ENCODE data around the gene TP63. TPM values are rescaled to one million over a fixed set of nuclear protein-coding genes. Genes with fewer than 3 reads are reported as not detected.

TP63 gene
- total RNA-seq, 2 experiments from 2014 or later = 0.17 to 0.35 TPM

DNA sequence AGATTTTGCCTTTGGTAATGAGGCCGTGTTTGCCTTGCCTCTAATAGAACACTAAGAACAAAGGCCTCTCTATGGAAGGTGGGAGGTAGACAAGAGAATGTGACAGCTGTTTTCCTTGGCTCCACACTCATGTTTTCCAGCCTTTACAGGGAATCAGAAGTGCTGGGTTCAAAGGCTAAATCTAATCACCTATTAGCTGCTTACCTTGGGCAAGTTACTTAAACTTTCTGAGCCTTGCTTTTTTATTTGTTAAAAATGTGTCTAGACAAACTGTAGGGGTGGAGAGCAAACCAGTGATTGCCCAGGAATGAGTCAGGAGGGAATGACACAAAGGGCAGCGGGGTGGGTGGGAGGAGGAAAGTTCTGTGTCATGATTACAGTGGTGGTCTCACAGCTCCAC, 310.5 kb downstream of the TP63 start:
- no peak for DNase-seq
- no peaks in the 10 kb centered on the region for H3K4me1 Mint-ChIP-seq
- no peaks in the 10 kb centered on the region for H3K36me3 Mint-ChIP-seq (ENCODE audit: low read depth)
- CTCF ChIA-PET = no interaction called here
- H3K9me3 Mint-ChIP-seq = no peaks in the 10 kb centered on the region
- POLR2A ChIA-PET = no interaction called here
- H3K27ac Mint-ChIP-seq = no peak overlapping the region
- H3K4me3 Mint-ChIP-seq = no peak overlapping the region
- no peaks in the 10 kb centered on the region for H3K27me3 Mint-ChIP-seq

DNA sequence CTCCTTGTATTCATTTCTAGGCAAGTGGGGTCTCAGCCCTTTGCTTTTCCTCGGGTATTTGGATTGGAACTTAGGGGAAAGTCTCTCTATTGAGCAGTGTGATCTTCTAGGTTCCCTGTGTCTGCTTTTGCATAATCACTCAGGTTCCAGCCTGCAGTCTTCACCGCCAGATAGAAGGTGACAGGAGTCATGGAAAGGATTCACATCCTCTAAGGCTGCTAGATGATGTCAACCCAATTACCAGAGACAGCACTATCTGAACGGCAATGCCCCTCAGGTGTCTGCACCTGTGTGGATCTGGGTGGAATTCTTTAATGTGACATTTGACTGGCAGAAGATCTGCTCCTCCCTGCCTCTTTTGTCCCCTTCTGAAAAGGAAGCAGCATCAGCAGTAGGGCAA, 311.8 kb downstream of the TP63 start:
- no peaks in the 10 kb centered on the region for H3K36me3 Mint-ChIP-seq (ENCODE audit: low read depth)
- peaks cover 2% of the 10 kb centered on the region for H3K4me1 Mint-ChIP-seq
- H3K9me3 Mint-ChIP-seq = no peaks in the 10 kb centered on the region
- no peak overlapping the region for H3K4me3 Mint-ChIP-seq
- ChIA-PET POLR2A (no interaction called here), CTCF (no interaction called here)
- no peak overlapping the region for H3K27ac Mint-ChIP-seq
- DNase-seq = no peak
- no peaks in the 10 kb centered on the region for H3K27me3 Mint-ChIP-seq

DNA sequence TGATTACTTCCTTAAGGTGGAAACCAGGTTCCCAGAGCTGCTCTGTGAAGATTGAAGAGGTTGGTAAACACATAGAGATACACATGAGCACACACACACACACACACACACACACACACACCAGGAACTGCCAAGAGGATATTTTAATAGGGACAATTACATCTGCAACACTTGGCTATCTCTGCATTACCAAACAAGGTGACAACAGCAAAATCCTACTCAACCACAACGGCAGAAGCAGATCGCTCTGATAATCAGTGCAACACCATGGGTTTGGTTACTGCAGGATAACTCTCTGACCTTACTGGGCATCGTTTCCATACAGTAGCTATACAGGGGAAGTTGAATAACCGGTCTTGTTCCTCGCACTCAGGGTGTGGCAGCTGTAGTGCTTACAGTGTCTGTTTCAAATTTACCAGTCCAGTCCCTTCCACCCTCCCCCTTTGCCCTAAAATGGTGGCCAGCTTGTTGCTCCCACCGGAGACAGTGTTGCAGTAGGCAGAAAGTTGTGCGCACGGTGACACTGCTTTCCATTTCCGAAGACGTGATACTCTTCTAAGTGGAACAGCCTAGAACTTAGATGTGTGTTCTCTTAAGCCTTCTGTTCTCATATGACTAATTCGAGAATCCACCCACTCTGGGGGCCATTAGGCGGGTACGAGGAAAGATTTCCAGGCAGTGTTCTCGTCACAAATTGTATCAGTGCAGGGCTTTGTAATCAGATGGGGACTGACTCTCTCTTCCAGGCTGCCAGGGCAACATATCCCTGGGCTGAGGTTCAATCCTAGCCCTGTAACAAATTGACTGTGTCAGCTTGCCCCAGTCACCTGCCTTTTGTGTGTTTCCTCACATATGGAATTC, 313.3 kb downstream of the TP63 start:
- no peaks in the 10 kb centered on the region for H3K9me3 Mint-ChIP-seq
- ChIA-PET CTCF (interaction anchor here (0.9 kb wide), 1 partner anchor 17 kb away, joined by 3 read pairs; no protein-coding TSS in a partner anchor), POLR2A (no interaction called here)
- H3K36me3 Mint-ChIP-seq (ENCODE audit: low read depth) = no peaks in the 10 kb centered on the region
- H3K4me1 Mint-ChIP-seq = peaks cover 9% of the 10 kb centered on the region
- H3K27ac Mint-ChIP-seq = no peak overlapping the region
- no peaks in the 10 kb centered on the region for H3K27me3 Mint-ChIP-seq
- DNase-seq = no peak
- no peak overlapping the region for H3K4me3 Mint-ChIP-seq

DNA sequence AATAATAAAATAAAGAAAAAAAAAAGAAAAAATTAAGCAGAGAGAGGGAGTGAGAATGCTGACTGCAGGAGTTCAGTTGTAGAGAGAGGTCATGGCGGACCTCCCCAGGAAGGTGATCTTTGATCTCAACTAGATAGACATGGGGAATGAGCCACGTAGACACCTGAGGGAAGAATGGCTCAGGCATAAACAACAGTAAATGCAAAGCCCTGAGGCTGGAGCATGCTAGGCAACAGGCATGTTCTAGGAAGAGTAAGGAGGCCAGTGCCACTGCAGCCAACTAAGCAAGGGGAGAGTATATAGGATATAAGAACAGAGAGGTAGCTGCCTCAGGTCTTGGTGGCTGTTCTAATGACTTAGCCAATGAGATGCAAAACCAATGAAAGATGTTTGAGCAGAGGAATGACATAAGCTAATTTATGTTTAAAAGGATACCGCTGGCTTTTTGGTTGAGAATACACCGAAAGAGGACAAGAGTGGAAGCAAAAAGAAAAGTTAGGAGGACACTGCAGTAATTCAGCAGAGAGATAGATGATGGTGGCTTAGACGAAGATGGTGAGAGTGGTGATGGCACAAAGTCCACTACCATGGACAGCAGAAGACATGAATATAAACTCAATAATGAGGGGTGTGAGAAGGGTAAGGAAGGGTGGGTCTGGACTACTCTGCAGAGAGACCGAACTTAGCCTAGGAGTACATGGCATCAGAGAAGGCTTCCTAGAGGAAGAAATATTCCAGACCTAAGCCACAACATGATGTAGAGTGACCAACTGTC, 314.9 kb downstream of the TP63 start:
- H3K4me1 Mint-ChIP-seq = peaks cover 9% of the 10 kb centered on the region
- ChIA-PET POLR2A (no interaction called here), CTCF (no interaction called here)
- no peak for DNase-seq
- no peaks in the 10 kb centered on the region for H3K9me3 Mint-ChIP-seq
- no peaks in the 10 kb centered on the region for H3K36me3 Mint-ChIP-seq (ENCODE audit: low read depth)
- H3K27me3 Mint-ChIP-seq = no peaks in the 10 kb centered on the region
- no peak overlapping the region for H3K4me3 Mint-ChIP-seq
- H3K27ac Mint-ChIP-seq = no peak overlapping the region

Small RNA genes lying within 50 kb of the gene (microRNA-seq; reads per million reads assigned to microRNA genes)
- gene MIR944 (ENCODE audit: borderline microRNAs expressed, borderline replicate concordance) = not detected
